NCI-H2171 (cell line): ENCODE results near the gene UTP25.
"Not testable (repeated sequence)": the region's sequence is repeated elsewhere in the genome, so short reads cannot be mapped to it uniquely, and the experiment has no call there.

Experiments used
- DNase-seq: peaks from one replicate; lab custom pipeline; 2025; lab: John Stamatoyannopoulos, UW

UTP25 gene

DNA sequence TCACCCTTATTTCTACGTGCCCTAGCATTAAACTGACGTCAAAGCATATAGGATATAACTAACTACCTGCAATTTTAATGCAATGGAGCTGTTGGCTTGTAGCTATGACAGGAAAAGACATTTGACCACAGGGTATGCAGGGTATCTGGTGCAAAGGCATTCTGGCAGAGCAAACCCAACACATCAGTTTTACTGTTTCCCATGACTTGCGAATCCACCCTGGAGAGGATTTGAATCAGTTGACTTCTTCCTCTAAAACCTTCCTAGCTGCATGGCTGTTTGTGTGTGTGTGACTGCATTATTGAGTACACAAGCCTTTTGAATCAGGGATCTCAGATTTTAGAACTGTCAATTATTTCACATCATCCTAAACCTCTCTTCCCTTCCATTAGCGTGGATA, 68.6 kb downstream of the UTP25 start:
- no peak for DNase-seq

DNA sequence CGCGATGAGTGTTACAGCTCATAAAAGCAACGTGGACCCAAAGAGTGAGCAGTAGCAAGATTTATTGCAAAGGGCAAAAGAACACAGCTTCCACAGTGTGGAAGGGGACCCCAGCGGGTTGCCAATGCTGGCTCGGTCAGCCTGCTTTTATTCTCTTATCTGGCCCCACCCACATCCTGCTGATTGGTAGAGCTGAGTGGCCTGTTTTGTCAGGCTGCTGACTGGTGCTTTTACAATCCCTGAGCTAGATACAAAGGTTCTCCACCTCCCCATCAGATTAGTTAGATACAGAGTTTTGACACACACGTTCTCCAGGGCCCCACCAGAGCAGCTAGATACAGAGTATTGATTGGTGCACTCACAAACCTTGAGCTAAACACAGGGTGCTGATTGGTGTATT, 70.5 kb downstream of the UTP25 start:
- not testable (repeated sequence) for DNase-seq

DNA sequence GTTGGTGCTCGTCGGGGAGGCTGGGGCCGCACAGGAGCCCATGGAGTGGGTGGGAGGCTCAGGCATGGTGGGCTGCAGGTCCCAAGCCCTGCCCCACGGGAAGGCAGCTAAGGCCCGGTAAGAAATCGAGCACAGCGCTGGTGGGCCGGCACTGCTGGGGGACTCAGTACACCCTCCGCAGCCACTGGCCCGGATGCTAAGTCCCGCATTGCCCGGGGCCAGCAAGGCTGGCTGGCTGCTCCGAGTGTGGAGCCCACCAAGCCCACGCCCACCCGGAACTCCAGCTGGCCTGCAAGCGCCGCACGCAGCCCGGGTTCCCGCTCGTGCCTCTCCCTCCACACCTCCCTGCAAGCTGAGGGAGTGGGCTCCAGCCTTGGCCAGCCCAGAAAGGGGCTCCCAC, 71.1 kb downstream of the UTP25 start:
- not testable (repeated sequence) for DNase-seq

DNA sequence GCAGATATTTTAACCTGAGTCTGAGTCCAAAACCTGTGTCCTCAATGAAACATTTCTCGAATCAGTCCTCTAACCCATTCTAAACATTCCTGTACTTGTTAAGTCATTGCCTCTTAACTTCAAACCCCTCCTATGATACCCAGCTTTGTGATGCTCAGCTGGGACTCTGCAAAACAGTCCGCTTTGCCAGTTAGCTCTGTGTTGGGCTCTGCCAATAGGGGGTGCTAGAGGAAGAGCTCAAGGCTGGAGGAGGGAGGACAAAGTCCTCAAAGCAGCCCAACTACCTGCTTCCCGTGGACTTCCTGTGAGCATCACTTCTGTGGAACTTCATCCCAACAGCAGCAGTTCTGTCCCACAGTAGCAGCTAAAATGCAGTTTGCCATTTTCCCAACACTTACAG, 72.2 kb downstream of the UTP25 start:
- no peak for DNase-seq

DNA sequence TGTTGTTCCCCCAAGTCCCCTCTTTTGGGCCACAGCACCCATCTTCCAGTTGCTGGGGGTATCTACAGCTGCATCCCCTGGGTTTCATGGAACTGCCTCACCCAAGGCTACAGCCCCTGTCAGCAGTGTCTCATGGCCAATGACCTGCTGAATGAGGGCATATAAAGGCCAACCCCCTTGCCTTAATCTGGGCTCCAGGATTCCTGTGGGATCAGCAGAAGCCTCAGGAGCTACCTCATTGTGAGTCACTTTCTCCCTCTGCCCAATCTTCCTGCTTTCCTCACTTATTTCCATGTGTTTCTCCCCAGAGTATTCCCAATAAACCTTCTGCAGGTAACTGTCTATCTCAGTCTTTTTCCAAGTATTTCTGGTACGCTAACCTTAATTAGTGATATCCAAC, 73.0 kb downstream of the UTP25 start:
- no peak for DNase-seq

DNA sequence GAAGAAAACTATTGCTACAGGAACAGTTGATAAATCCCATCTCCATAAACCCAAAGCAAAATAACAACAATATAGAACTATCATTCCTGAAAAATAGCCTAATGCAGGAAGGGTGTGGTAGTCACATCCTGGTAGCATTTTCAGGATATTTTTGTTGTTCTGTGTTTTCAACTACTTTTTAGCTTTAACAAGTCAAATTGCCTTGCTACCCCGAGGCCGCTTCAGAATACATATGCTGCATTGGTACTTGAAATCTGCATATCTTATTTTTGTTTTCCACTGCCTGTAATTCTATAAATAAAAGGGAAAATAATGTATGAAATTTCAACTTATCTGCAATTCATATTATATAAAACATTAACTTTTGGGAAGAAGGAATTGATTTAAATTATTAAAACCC, 73.4 kb downstream of the UTP25 start:
- DNase-seq: no peak

DNA sequence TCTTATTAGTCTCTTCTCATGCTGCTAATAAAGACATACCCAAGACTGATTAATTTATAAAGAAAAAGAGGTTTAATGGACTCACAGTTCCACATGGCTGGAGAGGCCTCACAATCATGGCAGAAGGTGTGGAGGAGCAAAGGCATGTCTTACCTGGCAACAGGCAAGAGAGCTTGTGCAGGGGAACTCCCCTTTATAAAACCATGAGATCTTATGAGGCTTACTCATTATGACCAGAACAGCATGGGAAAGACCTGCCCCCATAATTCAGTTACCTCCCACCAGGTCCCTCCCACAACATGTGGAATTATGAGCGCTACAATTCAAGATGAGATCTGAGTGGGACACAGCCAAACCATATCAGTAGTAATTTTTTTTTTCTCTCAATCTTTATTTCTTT, 77.0 kb downstream of the UTP25 start:
- not testable (repeated sequence) for DNase-seq
